C4-2B (cell line): ENCODE measurements around the gene CST3.

Source experiments
- H3K27ac ChIP-seq: fragments of 450-650 bp; 2 replicates; pipeline ENCODE4 v1.5.1; 2017
- ZFX ChIP-seq: fragments of 450-650 bp; IDR thresholded peaks from 2 replicates; pipeline ENCODE4 v1.6.1; 2017
- TF ChIP-seq, protein P1 (sequence below): fragments of 450-650 bp; conservative IDR thresholded peaks from 2 replicates; pipeline ENCODE4 v1.5.1; 2017; ENCODE audit warnings: mild to moderate bottlenecking

Gene CST3

DNA sequence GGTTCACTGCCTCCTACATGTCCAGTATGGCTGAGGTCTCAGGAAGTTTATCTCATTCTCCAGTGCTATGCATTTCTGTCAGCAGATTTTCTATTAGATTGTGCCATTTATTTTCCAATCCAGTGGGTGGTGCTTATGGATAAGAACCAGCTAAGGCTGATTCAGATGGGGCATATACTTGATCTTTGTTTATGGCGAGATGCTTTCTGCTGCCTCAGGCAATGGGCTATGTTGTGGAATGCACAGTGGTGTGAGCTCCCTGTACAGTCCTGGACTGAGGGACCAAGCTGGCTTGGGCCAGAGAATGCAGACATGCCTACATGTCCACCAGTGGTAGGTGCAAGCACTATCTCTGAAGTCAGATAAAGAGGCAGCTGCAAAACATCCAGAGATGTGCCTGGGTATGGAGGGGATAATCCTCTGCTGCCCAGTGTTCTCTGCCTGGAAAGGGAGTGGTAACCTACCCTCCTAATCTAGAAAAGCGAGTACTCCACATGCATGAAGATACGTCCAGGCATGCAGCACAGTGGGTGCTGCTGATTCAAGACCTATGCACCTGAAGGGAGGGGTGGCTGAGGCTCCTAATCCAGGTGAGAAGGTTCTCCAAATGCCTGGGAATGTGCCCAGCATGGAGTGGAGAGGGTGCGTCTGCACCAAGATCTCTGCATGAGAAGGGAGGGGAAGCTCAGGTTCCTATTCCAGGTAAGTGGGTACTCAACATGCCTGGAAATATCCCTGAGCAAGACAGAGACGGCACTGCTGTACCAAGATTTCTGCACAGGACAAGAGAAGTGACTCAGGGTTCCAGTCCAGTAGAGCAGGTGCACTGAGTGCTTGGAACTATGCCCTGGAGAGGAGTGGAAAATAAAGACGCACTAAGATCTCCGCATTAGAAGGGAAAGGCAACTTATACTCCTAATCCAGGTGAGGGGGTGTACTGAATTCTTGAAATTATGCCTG lies 41.7 kb upstream of the CST3 start:
- TF ChIP-seq ZFX = no peak
- TF ChIP-seq, protein P1, sequence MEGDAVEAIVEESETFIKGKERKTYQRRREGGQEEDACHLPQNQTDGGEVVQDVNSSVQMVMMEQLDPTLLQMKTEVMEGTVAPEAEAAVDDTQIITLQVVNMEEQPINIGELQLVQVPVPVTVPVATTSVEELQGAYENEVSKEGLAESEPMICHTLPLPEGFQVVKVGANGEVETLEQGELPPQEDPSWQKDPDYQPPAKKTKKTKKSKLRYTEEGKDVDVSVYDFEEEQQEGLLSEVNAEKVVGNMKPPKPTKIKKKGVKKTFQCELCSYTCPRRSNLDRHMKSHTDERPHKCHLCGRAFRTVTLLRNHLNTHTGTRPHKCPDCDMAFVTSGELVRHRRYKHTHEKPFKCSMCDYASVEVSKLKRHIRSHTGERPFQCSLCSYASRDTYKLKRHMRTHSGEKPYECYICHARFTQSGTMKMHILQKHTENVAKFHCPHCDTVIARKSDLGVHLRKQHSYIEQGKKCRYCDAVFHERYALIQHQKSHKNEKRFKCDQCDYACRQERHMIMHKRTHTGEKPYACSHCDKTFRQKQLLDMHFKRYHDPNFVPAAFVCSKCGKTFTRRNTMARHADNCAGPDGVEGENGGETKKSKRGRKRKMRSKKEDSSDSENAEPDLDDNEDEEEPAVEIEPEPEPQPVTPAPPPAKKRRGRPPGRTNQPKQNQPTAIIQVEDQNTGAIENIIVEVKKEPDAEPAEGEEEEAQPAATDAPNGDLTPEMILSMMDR = no peak
- H3K27ac ChIP-seq = no peak overlapping the region

DNA sequence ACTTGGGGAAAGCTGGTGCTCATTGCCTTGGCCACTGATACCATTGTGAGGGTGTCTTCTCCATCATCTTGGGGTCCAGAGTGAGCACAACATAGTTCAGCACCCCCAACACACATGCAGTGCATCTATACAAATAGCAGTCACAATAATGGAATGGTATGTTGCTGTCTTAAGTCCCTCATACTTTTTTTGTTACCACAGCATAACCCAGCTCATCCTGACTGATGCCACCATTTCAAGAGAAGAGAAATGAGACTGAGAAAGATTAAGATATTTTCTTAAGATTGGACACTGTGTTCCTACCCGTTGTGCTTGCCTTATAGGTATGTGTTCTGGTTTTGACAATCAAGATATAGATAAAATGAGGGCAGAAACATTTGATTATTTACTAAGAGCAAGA lies 35.5 kb upstream of the CST3 start:
- H3K27ac ChIP-seq = no peak overlapping the region
- TF ChIP-seq, protein P1 = no peak
- TF ChIP-seq ZFX = no peak

DNA sequence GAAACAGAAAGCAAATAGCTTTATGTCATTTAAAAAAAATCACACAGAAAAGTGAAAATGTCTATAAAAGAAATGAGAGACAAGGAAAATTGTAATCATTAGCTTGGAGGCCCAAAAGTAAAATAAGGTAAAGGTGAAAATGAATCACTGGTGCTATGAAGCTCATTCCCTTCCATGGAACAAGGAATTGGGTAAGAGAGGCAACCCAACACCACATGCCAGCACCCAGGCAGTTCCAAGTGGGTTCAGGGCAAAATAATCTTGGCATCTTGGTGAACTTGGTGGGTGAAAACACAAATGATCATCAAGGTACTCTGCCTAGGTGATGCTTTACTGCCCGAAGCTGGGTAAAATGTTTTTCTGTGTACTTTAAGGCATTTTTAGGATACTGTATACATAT lies 34.4 kb upstream of the CST3 start:
- H3K27ac ChIP-seq = no peak overlapping the region
- TF ChIP-seq ZFX = no peak
- TF ChIP-seq, protein P1 = no peak

DNA sequence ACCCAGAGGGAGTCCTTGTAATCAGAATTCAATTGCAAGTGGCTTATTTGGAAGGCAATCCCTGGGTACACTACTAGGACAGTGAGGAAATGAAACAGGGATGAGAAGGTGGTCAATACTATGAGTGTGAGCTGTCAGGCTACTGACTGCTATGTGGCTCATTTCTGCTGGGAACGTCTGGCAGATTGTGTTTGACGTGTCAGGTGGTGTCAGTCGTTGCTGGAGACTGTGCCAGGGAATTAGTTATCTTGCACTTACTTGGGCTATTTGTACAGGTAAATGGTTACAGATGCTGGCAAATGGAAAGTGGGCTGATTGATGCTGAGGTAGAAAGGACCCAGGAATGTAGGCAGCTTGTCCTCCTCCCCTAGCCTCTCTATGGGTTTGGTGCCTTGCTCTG lies 33.7 kb upstream of the CST3 start:
- TF ChIP-seq, protein P1 = no peak
- no peak for TF ChIP-seq ZFX
- H3K27ac ChIP-seq = no peak overlapping the region

DNA sequence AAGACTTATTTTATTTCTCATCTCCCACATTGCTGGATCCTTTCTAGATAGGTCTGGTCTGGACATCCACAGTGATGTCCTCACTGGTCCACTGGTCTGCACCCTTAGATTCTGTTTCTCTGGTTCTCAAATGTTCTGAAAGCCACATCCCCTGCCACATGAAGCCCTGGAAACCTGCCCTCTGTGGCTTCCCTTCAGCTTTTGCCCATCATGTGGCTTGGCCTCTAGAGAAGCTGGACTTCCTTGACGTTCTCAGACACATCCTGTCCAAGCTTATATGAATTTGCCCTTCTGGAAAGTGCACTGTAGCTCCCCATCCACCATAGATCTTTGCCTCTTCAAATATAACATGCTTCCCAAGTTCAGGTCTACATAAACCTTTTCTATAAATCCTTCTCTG lies 32.6 kb upstream of the CST3 start:
- TF ChIP-seq, protein P1 = no peak
- no peak for TF ChIP-seq ZFX
- H3K27ac ChIP-seq = no peak overlapping the region

DNA sequence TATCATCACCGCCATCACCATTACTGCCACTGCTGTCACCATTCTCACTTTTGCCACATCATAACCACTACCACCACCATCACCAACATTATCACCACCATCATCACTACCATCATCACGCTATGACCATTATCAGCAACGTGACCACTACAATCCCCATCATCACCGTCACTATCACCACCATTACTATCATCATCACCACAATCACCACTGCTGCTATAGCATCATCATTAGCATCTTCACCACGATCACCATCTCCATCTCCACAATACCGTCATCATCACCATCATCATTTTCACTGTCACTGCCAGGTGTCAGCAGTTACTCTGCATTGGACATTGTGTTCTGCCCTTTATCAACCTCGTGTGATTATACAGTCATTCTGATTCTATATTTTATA lies 32.1 kb upstream of the CST3 start:
- no peak for TF ChIP-seq ZFX
- TF ChIP-seq, protein P1 = no peak
- H3K27ac ChIP-seq = no peak overlapping the region

DNA sequence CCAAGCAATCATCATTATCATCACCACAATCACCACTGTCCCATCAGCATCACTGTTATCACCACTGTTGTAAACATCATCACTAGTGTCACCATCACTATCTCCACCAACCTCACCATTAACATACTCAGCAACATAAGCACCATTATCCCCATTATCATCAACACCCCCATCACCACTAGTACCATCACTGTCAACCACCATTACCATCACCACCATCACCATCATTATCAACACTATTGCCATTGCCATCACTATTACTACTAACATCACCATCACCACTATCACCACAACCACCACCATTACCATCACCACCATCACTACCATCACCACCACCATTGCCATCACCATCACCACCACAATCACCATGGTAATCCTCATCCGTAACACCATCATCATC lies 31.6 kb upstream of the CST3 start:
- TF ChIP-seq, protein P1 = no peak
- TF ChIP-seq ZFX = no peak
- no peak overlapping the region for H3K27ac ChIP-seq
